H1 (cell line): ENCODE results near the gene PRODH2. TPM values are rescaled to one million over a fixed set of nuclear protein-coding genes. Genes with fewer than 3 reads are reported as not detected.

Source experiments
- CTCF ChIA-PET: fragments of 300-600 bp; sonication (Branson Sonifier 250); formaldehyde crosslinking; loops from one replicate; lab custom pipeline; 2021; ENCODE audit not compliant: partially characterized antibody; lab: Charles Lee
- POLR2A ChIA-PET: fragments of 300-600 bp; sonication (Branson Sonifier 250); formaldehyde crosslinking; loops from one replicate; lab custom pipeline; 2021; ENCODE audit warnings: inconsistent platforms; ENCODE audit not compliant: partially characterized antibody; lab: Charles Lee
- DNase-seq, 2 experiments: peaks; one replicate each; pipeline versions ENCODE4 v3.0.0 to v3.0.0-alpha.2; 2010 to 2022; ENCODE audit warnings: low spot score in 2 of 2, low read depth in 1 of 2, mixed read lengths in 1 of 2
- FAIRE-seq: peaks from 2 replicates; lab custom pipeline; 2011; peaks lifted over from hg19 to GRCh38; lab: Jason Lieb, UNC
- H2AFZ ChIP-seq: 2 replicates; pipeline ENCODE4 v1.8.1; 2012; ENCODE audit warnings: low read length, inconsistent platforms
- H2AK5ac ChIP-seq: 2 replicates; pipeline ENCODE4 v1.6.1; 2013; ENCODE audit warnings: low read depth, low read length
- H2BK120ac ChIP-seq: replicated peaks from 2 replicates; pipeline ENCODE3; 2013; ENCODE audit warnings: low read depth, low read length, inconsistent platforms
- H2BK12ac ChIP-seq: 2 replicates; pipeline ENCODE4 v1.6.1; 2013; ENCODE audit warnings: low read depth, low read length
- H2BK15ac ChIP-seq: 2 replicates; pipeline ENCODE4 v1.6.1; 2013; ENCODE audit warnings: low read length
- H2BK20ac ChIP-seq: 2 replicates; pipeline ENCODE4 v1.6.1; 2013; ENCODE audit warnings: low read length
- H2BK5ac ChIP-seq: 2 replicates; pipeline ENCODE4 v1.6.1; 2013; ENCODE audit warnings: low read depth, low read length
- H3K14ac ChIP-seq: 2 replicates; pipeline ENCODE4 v1.6.1; 2013; ENCODE audit warnings: inconsistent platforms; ENCODE audit not compliant: insufficient read length
- H3K18ac ChIP-seq: 2 replicates; pipeline ENCODE4 v1.6.1; 2013; ENCODE audit warnings: low read length; ENCODE audit errors: extremely low read depth
- H3K23ac ChIP-seq: 2 replicates; pipeline ENCODE4 v1.6.1; 2013; ENCODE audit warnings: inconsistent platforms; ENCODE audit not compliant: insufficient read length
- H3K23me2 ChIP-seq: 2 replicates; pipeline ENCODE4 v1.6.1; 2013; ENCODE audit warnings: low read depth, low read length
- H3K27ac ChIP-seq: 2 replicates; pipeline ENCODE4 v1.6.1; 2011; ENCODE audit warnings: low read depth, low read length, inconsistent platforms
- H3K27me3 ChIP-seq, 4 experiments: replicated peaks in 1 of 4; 1 replicate in 1 of 4; 2 replicates in 3 of 4; pipeline versions ENCODE4 v1.6.1 to v1.8.1; 2011 to 2013; ENCODE audit warnings: low read length in 3 of 4, mild to moderate bottlenecking in 3 of 4, inconsistent platforms in 2 of 4, mixed read lengths in 2 of 4, moderate library complexity in 1 of 4; ENCODE audit not compliant: control insufficient read depth in 3 of 4, insufficient read depth in 3 of 4; ENCODE audit errors: extremely low read depth in 1 of 4
- H3K36me3 ChIP-seq, 4 experiments: 2 replicates each; pipeline versions ENCODE4 v1.6.1 to v1.8.1; 2011 to 2013; ENCODE audit warnings: mild to moderate bottlenecking in 4 of 4, low read length in 3 of 4, moderate library complexity in 2 of 4, control low read depth in 1 of 4, inconsistent platforms in 1 of 4; ENCODE audit not compliant: insufficient read depth in 4 of 4, control insufficient read depth in 2 of 4
- H3K4ac ChIP-seq: replicated peaks from 2 replicates; pipeline ENCODE3; 2013; ENCODE audit warnings: low read length, low read depth, mixed read lengths, inconsistent platforms; ENCODE audit not compliant: insufficient read length
- H3K4me1 ChIP-seq, 4 experiments: replicated peaks in 1 of 4; 1 replicate in 1 of 4; 2 replicates in 3 of 4; pipeline versions ENCODE4 v1.6.1 to v1.8.1; 2011 to 2013; ENCODE audit warnings: low read length in 3 of 4, inconsistent platforms in 2 of 4, mixed read lengths in 1 of 4; ENCODE audit not compliant: insufficient read depth in 4 of 4, control insufficient read depth in 3 of 4
- H3K4me2 ChIP-seq, 2 experiments: 2 replicates each; pipeline versions ENCODE4 v1.6.1 to v1.8.1; 2011 to 2013; ENCODE audit warnings: low read depth in 2 of 2, low read length in 2 of 2, control low read depth in 1 of 2, inconsistent platforms in 1 of 2, mild to moderate bottlenecking in 1 of 2; ENCODE audit not compliant: insufficient read depth in 1 of 2
- H3K4me3 ChIP-seq, 4 experiments: fragments of 200-600, 300-600 bp in 1 of 4; sonication (generic), shearing (Covaris generic), sonication (Bioruptor Twin) in 1 of 4; 2 replicates each; pipeline versions ENCODE4 v1.5.1 to v1.8.1; 2011 to 2016; ENCODE audit warnings: low read length in 4 of 4, low read depth in 3 of 4, control low read depth in 2 of 4, inconsistent platforms in 2 of 4, mild to moderate bottlenecking in 2 of 4, mixed read lengths in 1 of 4, moderate library complexity in 1 of 4; ENCODE audit not compliant: insufficient read depth in 2 of 4; ENCODE audit errors: extremely low read depth in 1 of 4
- H3K56ac ChIP-seq: replicated peaks from 2 replicates; pipeline ENCODE3; 2013; ENCODE audit warnings: low read depth, mild to moderate bottlenecking, mixed read lengths, low read length, inconsistent platforms; ENCODE audit not compliant: insufficient read length
- H3K79me1 ChIP-seq: 2 replicates; pipeline ENCODE4 v1.6.1; 2013; ENCODE audit warnings: low read depth, low read length, control low read depth
- H3K79me2 ChIP-seq, 2 experiments: 2 replicates each; pipeline versions ENCODE4 v1.6.1 to v1.8.1; 2012 to 2013; ENCODE audit warnings: low read length in 2 of 2, mild to moderate bottlenecking in 2 of 2, inconsistent platforms in 1 of 2; ENCODE audit not compliant: insufficient read depth in 2 of 2, control insufficient read depth in 1 of 2
- H3K9ac ChIP-seq, 4 experiments: replicated peaks in 1 of 4; 1 replicate in 1 of 4; 2 replicates in 3 of 4; pipeline versions ENCODE4 v1.6.1 to v1.8.1; 2011 to 2013; ENCODE audit warnings: low read depth in 3 of 4, low read length in 3 of 4, control low read depth in 2 of 4, mild to moderate bottlenecking in 2 of 4, moderate library complexity in 2 of 4, inconsistent platforms in 1 of 4; ENCODE audit errors: extremely low read depth in 1 of 4
- H3K9me3 ChIP-seq, 2 experiments: 2 replicates each; pipeline versions ENCODE4 v1.6.1 to v1.8.1; 2012 to 2013; ENCODE audit warnings: mild to moderate bottlenecking in 2 of 2, moderate library complexity in 2 of 2, control low read depth in 1 of 2, inconsistent platforms in 1 of 2, low read depth in 1 of 2, low read length in 1 of 2, mixed read lengths in 1 of 2; ENCODE audit not compliant: insufficient read depth in 2 of 2
- H4K20me1 ChIP-seq, 2 experiments: replicated peaks in 1 of 2; 2 replicates each; pipeline versions ENCODE3 to v1.8.1; 2011 to 2013; ENCODE audit warnings: inconsistent platforms in 2 of 2, low read length in 2 of 2, mild to moderate bottlenecking in 1 of 2; ENCODE audit not compliant: insufficient read depth in 2 of 2, control insufficient read depth in 1 of 2
- H4K5ac ChIP-seq: 2 replicates; pipeline ENCODE4 v1.6.1; 2013; ENCODE audit warnings: low read length, low read depth, mixed read lengths, inconsistent platforms; ENCODE audit not compliant: insufficient read length
- H4K8ac ChIP-seq: 2 replicates; pipeline ENCODE4 v1.8.0; 2013; ENCODE audit warnings: mild to moderate bottlenecking, moderate library complexity, low read length, inconsistent platforms; ENCODE audit not compliant: insufficient read depth; ENCODE audit errors: extremely low read depth
- H4K91ac ChIP-seq: replicated peaks from 2 replicates; pipeline ENCODE3; 2013; ENCODE audit warnings: low read length, mixed read lengths, inconsistent platforms; ENCODE audit not compliant: insufficient read length
- ASH2L ChIP-seq: fragments of 200-600, 300-600 bp; sonication (generic); IDR thresholded peaks from one replicate; pipeline ENCODE4 v1.7.1; 2017; ENCODE audit warnings: low read length
- BACH1 ChIP-seq: IDR thresholded peaks from 2 replicates; pipeline ENCODE4 v1.6.1; 2012; ENCODE audit warnings: low read length, improper control_type of control experiment
- BCL11A ChIP-seq, 2 experiments: IDR thresholded peaks; one replicate each; pipeline ENCODE4 v1.6.1; 2011; ENCODE audit warnings: low read depth in 2 of 2, low read length in 2 of 2, mild to moderate bottlenecking in 2 of 2
- CHD1 ChIP-seq: IDR thresholded peaks from 2 replicates; pipeline ENCODE4 v1.6.1; 2012; ENCODE audit warnings: low read depth, low read length, improper control_type of control experiment
- CTBP2 ChIP-seq: IDR thresholded peaks from 2 replicates; pipeline ENCODE4 v1.7.0; 2011; ENCODE audit warnings: borderline replicate concordance, mild to moderate bottlenecking, moderate library complexity, mixed read lengths, low read length; ENCODE audit not compliant: insufficient read depth, insufficient read length
- EP300 ChIP-seq, 2 experiments: IDR thresholded peaks; 1 replicate in 1 of 2; 2 replicates in 1 of 2; pipeline ENCODE4 v1.6.1; 2011 to 2012; ENCODE audit warnings: low read depth in 2 of 2, low read length in 2 of 2, mild to moderate bottlenecking in 2 of 2, borderline replicate concordance in 1 of 2, inconsistent platforms in 1 of 2, moderate library complexity in 1 of 2
- KDM5A ChIP-seq: fragments of 200-600 bp; IDR thresholded peaks from 2 replicates; pipeline ENCODE4 v1.7.1; 2012; ENCODE audit warnings: mild to moderate bottlenecking, low read length, inconsistent platforms, mixed read lengths
- NANOG ChIP-seq: IDR thresholded peaks from 2 replicates; pipeline ENCODE4 v1.6.1; 2011; ENCODE audit warnings: low read length, low read depth, mild to moderate bottlenecking, inconsistent platforms; ENCODE audit not compliant: insufficient read depth, poor library complexity, severe bottlenecking
- PHF8 ChIP-seq: fragments of 200-600 bp; sonication (generic); conservative IDR thresholded peaks from 2 replicates; pipeline ENCODE4 v1.7.1; 2012; ENCODE audit warnings: low read depth, mild to moderate bottlenecking, inconsistent platforms, low read length, moderate library complexity
- POU5F1 ChIP-seq: IDR thresholded peaks from 2 replicates; pipeline ENCODE4 v1.6.1; 2011; ENCODE audit warnings: low read depth, mild to moderate bottlenecking, low read length, moderate library complexity
- RFX5 ChIP-seq: IDR thresholded peaks from 2 replicates; pipeline ENCODE4 v1.6.1; 2011; ENCODE audit warnings: low read depth, low read length, improper control_type of control experiment, borderline replicate concordance
- RNF2 ChIP-seq: fragments of 200-900, 300-1000 bp; sonication (generic); IDR thresholded peaks from 2 replicates; pipeline ENCODE4 v1.7.1; 2016; ENCODE audit warnings: borderline replicate concordance, low read depth, mild to moderate bottlenecking, antibody characterized with exemption, low read length; ENCODE audit not compliant: poor library complexity, severe bottlenecking; ENCODE audit errors: missing control alignments
- SIRT6 ChIP-seq: IDR thresholded peaks from one replicate; pipeline ENCODE4 v1.7.1; 2012; ENCODE audit warnings: low read length, inconsistent platforms
- SIX5 ChIP-seq: IDR thresholded peaks from 2 replicates; pipeline ENCODE4 v1.6.1; 2011; ENCODE audit warnings: mild to moderate bottlenecking, low read depth, low read length
- TCF12 ChIP-seq: IDR thresholded peaks from 2 replicates; pipeline ENCODE4 v1.6.1; 2011; ENCODE audit warnings: low read depth, mild to moderate bottlenecking, low read length
- WGBS, 2 experiments: shearing (Covaris generic) in 1 of 2; methylation state at CpG; one replicate each; pipeline versions ENCODE4 v1.1.6 to v1.1.7; 2013 to 2015; ENCODE audit warnings: low lambda C conversion rate in 2 of 2, mixed read lengths in 2 of 2, inconsistent platforms in 1 of 2, low coverage in 1 of 2, missing lambda C conversion rate in 1 of 2; ENCODE audit not compliant: insufficient replicate concordance in 2 of 2, insufficient coverage in 1 of 2, insufficient read length in 1 of 2; ENCODE audit errors: extremely low coverage in 1 of 2, missing lambda C conversion rate in 1 of 2; 5-methylcytosine and 5-hydroxymethylcytosine counted together
- polyA plus RNA-seq, 7 experiments: library from polyadenylated mRNA; depleted of rRNA in 3 of 7; stranded (reverse) in 5 of 7; unstranded in 2 of 7; fragments of >200 nt in 5 of 7; fragments of 200-250 nt in 2 of 7; gene quantifications; 1 replicate in 5 of 7; 2 replicates in 1 of 7; 4 replicates in 1 of 7; pipeline versions ENCODE4 v1.2.1 to v1.2.3, GENCODE V29; 2011 to 2013; ENCODE audit warnings: missing spikeins in 2 of 7, mixed read lengths in 2 of 7
- total RNA-seq: library from RNA; stranded (reverse); fragmentation: NEBNext Ultra II Directional; extraction: Animal tissue kit (Norgen Biotek cat#: 25700); gene quantifications from 2 replicates; pipeline ENCODE4 v1.2.1, GENCODE V29; 2021

PRODH2 gene
- total and polyA plus RNA-seq, 2 of the 8 experiments (the other 6 are each of a cell fraction or from before 2014, with no cell fraction given), result not detected

DNA sequence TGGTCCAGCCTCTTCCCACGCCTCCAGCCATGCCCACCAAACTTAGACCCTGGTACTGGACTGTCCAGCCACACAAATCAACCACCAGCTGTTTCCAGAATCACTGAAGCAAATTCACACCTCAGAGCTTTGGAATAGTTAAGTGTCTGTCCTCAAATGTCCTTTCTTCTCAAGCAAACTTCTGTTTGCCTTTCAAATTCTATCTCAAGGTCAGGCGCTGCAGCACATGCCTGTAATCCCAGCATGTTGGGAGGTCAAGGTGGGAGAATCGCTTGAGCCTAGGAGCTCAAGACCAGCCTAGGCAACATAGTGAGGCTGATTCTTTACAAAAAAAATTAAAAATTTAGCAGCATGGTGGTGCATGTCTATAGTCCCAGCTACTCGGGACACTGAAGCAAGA lies 19.4 kb upstream of the PRODH2 start:
- Histone ChIP-seq H3K14ac (no peak overlapping the region), H3K23me2 (no peaks in the 10 kb centered on the region), H3K23ac (no peak overlapping the region), H3K4me1 (no peaks in the 10 kb centered on the region; a peak in 2 of 7 replicates), H2AFZ (no peak overlapping the region), H2BK5ac (no peak overlapping the region), H4K91ac (peak overlapping the region; percentile 12), H3K4me3 (no peak overlapping the region), H3K9ac (no peak overlapping the region), H2BK15ac (no peak overlapping the region), H3K27me3 (no peaks in the 10 kb centered on the region; a peak in 1 of 7 replicates), H3K27ac (no peak overlapping the region), H2BK120ac (no peak overlapping the region), H4K5ac (no peak overlapping the region), H3K36me3 (no peaks in the 10 kb centered on the region), H2BK20ac (no peak overlapping the region), H3K4ac (no peak overlapping the region), H3K79me1 (no peaks in the 10 kb centered on the region), H2AK5ac (no peak overlapping the region), H3K9me3 (no peaks in the 10 kb centered on the region), H2BK12ac (no peak overlapping the region), H3K79me2 (no peaks in the 10 kb centered on the region), H3K18ac (no peak overlapping the region), H4K20me1 (no peaks in the 10 kb centered on the region), H3K56ac (no peak overlapping the region), H4K8ac (no peak overlapping the region), H3K4me2 (no peak overlapping the region)
- TF ChIP-seq RFX5 (no peak), CTBP2 (no peak), SIRT6 (no peak), BACH1 (no peak), RNF2 (no peak), POU5F1 (no peak), SIX5 (no peak), TCF12 (no peak), PHF8 (no peak), CHD1 (no peak), EP300 (IDR thresholded peaks at IDR 0.05; ENCODE audit: borderline replicate concordance in 1 of 2, low read depth in 2 of 2, low read length in 2 of 2) (no peak), KDM5A (no peak), ASH2L (no peak), NANOG (no peak), BCL11A (IDR thresholded peaks at IDR 0.05; ENCODE audit: low read depth in 2 of 2, low read length in 2 of 2) (no peak)
- DNase-seq, result no peak
- CTCF ChIA-PET, result interaction anchor here (1.1 to 3.1 kb wide), 2 partner anchors 12 to 39 kb away, joined by 3 to 10 read pairs; no protein-coding TSS in a partner anchor
- WGBS, 2 experiments, result 78% methylated on average over 4 of the region's 4 CpGs; no CpG with 5 or more reads in 1 of the 2 experiments
- POLR2A ChIA-PET, result no interaction called here
- no peak for FAIRE-seq
